Stimulated activated CD8-positive, alpha-beta memory T cell treated with anti-CD3 and anti-CD28 coated beads, Interleukin-15, amount 100 ng/mL, for 4 hours (primary cell): ENCODE results near the gene NR2E3.
"Not testable (repeated sequence)": the region's sequence is repeated elsewhere in the genome, so short reads cannot be mapped to it uniquely, and the experiment has no call there.

Experiments
- DNase-seq, 2 donors: peaks; one replicate each; pipeline ENCODE4 v3.0.0-alpha.2; 2020; ENCODE audit warnings: low read depth in 2 of 2

Gene NR2E3

DNA sequence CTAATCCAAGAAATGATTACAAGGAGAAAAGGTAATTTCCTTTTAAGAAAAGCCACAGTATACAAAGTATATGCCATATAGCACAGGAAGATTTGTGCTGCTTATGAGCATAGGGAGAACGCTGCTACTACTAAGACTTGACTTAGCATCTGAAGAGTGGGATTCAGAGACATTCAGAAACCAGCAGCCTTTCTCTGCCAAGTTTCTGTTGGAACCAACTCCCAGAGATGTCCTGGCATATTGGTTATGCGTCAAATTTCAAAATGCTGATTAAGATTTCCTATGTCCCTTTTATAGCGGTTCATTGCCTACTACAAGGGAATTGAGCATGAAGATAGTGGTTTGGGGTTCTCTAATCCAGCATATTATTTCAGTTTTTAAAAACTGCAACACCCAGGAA, 4.9 kb downstream of the NR2E3 start:
- DNase-seq, result no peak

DNA sequence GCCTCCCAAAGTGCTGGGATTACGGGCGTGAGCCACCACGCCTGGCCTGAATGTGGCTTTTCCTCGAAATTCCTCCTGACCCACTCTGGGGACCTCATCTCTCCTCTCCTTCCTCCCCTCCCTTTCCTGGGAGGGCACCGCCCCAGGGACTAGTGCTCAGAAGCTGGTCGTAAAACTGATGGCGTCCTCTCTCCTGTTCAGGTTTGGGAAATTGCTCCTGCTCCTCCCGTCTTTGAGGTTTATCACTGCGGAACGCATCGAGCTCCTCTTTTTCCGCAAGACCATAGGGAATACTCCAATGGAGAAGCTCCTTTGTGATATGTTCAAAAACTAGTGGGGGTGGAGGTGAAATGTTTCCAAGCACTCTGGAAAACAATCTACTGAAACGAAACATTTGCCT, 7.0 kb downstream of the NR2E3 start:
- DNase-seq, result no peak

DNA sequence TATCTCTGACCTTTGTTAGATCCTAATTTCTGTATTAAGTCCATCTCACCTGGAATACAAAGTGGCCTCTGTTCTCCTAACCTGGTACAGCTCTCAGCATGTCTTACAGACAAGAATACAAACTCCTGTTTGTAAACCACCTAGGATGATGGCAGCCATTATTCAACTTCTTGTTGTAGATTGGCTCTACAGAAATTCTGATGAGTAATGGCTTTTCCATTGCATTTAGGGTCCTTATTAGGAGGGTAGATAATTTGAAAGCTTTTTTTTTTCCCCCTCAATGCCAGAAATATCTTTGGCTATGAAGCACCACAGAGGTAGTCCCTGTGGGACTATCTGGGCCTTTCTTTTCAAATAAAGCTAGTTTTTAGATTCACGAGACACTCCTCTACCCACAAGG, 9.8 kb downstream of the NR2E3 start:
- no peak for DNase-seq

DNA sequence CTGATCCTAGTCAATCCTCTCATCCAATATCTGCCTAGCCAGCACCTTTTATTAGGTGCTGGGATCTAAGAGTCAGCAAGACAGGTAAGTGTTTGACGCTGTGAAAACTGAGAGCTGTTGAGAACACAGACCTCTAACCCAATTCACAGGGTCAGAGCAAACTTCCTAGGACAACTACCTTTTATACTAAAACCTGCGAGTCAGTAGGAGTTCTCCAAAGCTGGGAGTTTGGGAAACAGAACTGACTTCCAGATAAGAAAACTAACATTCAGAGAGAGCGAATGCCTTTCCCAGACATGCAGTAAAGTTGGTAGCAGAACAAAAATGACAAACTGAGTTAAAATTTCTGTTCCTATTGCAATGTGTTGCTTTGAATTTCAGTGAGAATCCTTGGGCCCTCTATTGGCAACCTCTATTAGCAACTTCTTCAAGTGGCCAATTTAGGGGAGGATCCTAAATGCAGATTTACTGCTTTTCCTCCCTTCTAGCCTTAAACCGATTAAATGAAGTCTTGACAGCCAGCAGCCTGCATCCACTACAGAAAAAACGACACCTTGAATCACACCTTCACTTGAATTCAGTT, 11.3 kb downstream of the NR2E3 start:
- no peak for DNase-seq

DNA sequence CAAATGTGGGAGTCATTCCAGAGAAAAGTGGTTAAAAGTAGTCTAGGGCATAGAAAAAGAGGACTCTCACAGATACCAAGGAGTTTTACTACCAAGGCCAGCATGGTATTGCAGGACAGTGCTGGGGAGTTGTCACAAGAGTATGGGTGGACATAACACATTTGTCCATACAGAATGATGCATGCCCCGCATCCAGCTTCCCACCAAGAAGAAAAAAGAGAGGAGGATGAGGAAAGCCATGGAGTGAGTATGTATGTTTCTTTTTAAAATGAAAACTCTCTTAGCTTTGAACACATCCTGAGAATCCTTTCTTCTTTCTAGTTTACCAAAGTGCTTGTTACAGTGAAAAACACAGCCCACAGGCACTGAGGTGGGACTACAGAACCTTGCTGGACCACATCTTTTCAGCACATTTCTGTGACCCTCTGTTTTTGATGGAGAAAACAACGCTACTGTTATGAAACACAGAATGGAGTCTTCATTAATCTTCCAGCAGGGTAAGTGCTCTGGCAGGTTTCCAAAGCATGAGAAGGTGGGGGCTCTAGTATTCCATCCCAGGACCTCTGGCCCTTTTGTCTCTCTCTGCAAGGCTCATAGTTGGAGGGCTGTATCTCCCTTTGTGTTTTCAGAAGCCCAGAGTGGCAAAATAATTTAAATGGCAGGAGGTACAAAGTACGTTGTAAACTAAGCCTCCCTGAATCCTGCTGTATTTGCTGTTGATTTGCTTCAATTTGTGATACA, 12.7 kb downstream of the NR2E3 start:
- no peak for DNase-seq

DNA sequence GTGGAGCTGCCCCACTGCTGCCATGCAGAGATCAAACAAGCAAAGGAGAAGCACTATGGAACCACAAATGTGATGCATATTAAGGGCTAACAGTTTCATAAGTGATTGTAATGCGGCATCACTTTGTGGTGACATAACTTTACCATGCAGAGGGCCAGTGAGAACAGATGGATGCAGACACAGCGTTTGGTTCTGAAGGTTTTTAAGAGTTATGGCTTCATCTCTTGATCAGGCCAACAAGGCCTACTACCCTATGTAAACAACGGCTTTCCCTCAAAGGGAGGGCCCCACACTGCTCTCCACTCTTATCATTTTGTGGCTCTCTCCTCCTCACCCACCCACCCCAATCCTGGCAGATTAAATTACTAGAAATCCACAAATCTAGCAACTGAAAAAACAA, 13.4 kb downstream of the NR2E3 start:
- no peak for DNase-seq

DNA sequence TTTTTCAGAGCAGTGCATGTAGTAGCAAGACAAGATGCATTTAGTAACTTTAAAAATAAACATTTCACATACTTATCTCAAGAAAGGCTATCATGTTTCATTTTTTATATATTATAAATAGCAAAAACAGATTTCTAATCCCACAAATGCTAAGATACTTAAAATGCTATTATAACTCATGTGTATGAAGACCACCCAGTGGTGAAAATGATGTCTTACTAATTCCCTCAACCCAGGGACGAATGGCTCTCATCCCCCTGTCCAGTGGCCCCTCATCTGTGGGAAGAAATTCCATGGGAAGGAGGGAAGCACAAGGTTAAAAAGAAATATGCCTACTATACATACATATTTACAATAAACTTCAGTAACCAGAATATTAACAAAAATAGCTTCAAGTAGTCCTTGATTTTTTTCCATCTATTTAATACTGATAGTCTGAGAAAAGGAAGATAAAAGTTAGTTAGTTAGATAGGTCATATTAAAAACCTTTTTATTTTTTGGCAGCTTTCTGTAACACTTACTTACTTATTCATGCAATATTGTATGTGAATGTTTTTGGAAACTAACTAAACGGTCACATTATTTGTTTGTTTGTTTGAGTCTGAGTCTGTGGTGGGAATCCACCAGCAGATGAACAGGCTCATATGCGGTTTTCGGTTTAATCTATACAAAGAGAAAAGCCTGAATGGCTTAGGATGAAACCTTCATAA, 14.8 kb downstream of the NR2E3 start:
- DNase-seq, result no peak

DNA sequence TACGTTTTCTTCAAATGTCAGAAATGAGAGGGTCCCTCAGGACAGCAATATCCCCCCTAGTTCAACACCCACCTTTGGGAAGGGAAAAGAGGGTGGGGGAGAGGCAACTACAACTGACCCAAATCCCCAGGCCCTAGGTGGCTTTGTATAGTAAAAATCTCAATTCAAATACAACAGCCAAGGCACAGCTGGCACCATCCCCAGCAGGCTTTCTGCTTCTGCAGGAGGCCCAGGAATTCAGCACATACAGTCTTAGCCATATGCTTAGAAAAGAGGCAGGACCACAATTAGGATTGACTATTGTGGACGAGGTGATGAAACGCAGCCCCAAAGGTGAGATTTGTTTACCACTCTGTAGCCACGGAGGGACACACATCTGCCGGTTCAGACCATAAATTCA, 15.8 kb downstream of the NR2E3 start:
- no peak for DNase-seq

DNA sequence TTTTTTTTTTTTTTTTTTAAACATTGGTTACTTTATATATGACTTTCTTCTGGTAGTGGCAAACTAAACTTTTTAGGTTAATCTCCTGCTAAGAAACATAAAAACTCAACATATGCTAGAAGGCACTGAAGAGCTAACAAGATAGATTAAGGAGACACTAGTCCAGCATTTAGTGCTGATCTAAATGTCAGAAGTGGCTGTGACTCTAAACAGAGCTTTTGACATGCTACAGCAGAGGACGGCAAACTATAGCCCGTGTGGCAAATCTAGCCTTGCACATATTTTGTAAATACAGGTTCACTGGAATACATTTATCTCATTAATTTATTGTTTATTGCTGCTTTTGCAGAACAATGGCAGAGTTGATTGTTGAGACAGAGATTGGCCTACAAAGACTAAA, 20.6 kb downstream of the NR2E3 start:
- no peak for DNase-seq

DNA sequence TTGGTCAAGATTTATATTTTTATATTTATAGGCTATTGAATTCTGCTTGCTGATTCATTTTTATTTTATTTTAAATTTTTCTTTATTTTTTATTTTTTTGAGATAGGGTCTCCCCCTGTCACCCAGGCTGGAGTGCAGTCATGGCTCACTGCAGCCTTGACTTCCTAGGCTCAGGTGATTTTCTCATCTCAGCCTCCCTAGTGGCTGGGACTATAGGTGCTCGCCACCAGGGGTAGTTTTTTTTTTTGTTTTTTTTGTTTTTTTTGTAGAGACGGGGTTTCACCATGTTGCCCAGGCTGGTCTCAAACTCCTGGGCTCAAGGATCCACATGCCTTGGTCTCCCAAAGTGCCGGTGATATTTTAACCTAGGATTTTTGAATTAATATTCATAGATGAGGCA, 31.2 kb downstream of the NR2E3 start:
- DNase-seq, result no peak

DNA sequence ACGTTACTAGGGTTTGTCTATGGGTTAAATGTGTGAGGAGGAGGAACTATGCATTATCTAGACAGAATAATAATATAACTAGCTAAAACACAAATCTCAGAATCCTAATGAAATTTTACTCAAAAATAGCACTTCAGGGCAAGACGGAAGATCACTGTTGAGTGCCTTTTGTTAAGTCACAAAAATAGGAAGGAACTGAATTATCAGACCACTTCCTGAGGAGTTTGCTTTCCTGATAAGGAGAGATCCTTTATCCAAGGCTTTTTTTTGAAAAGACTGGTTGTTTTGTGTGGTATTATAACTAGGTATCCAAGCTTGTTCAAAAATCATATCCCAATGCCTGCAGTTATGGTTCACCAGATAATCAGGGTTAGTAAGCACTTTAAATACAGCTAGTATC, 34.6 kb downstream of the NR2E3 start:
- DNase-seq, result no peak

DNA sequence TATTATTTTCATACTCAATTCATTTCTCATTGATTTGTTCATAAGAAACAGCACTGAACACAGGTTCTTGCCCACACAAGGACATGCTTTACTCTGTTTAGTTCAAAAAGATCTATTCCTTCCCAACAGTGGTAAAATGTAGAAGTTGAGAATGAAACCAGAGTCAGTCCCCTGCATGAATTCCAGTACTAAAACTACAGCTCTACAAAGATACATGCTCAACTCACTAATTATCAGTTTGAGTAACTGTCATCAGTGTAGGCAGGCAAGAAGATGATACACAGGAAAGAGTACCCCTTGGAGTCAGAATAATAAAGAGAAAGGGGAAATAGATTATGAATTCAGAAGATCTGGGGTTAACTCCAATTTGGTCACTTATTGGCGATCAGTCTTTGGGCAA, 43.2 kb downstream of the NR2E3 start:
- DNase-seq, result no peak

DNA sequence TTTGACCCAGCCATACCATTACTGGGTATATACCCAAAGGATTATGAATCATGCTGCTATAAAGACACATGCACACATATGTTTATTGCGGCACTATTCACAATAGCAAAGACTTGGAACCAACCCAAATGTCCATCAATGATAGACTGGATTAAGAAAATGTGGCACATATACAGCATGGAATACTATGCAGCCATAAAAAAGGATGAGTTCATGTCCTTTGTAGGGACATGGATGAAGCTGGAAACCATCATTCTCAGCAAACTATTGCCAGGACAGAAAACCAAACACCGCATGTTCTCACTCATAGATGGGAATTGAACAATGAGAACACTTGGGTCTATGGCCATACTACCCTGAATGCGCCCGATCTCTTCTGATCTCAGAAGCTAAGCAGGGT, 47.9 kb downstream of the NR2E3 start:
- not testable (repeated sequence) for DNase-seq
